HepG2 (cell line): Measurements from ENCODE around the gene MAPK9. TPM values are rescaled to one million over a fixed set of nuclear protein-coding genes. Genes with fewer than 3 reads are reported as not detected.

Source experiments
- ATAC-seq: fragments of 200-7000 bp; cut with Tn5 transposase; 3 replicates; pipeline ENCODE4 v1.9.1; 2020; ENCODE audit warnings: mild to moderate bottlenecking, moderate library complexity
- BruUV-seq: library from RNA; stranded (reverse); fragments of 400-500 nt; replicated peaks from 2 replicates; lab custom pipeline; 2021; lab: Mats Ljungman, UMichigan
- CTCF ChIA-PET: fragments of 300-600 bp; formaldehyde crosslinking; extraction: SDS; loops from one replicate; lab custom pipeline; 2021; ENCODE audit warnings: low total read pairs, inconsistent platforms, low intra/inter-chr PET ratio; lab: Yijun Ruan, JAX
- POLR2A ChIA-PET: fragments of 350-600 bp; sonication (Branson Sonifier 250); formaldehyde crosslinking; loops from one replicate; lab custom pipeline; 2020; ENCODE audit warnings: antibody characterized with exemption, inconsistent platforms; lab: Yijun Ruan, JAX
- DNase-seq: peaks from one replicate; pipeline ENCODE4 v3.0.0-alpha.2; 2015; ENCODE audit warnings: low spot score
- FAIRE-seq: peaks from 3 replicates; lab custom pipeline; 2011; peaks lifted over from hg19 to GRCh38; lab: Jason Lieb, UNC
- H2AFZ ChIP-seq: one replicate; pipeline ENCODE4 v1.6.1; 2011; ENCODE audit warnings: low read length, inconsistent platforms
- H3K27ac ChIP-seq: fragments of 300-600 bp; 3 replicates; pipeline ENCODE4 v1.8.0; 2011; ENCODE audit warnings: mixed run types, mild to moderate bottlenecking, mixed read lengths, low read length, inconsistent platforms; ENCODE audit not compliant: insufficient read depth; ENCODE audit errors: extremely low read length
- H3K27me3 ChIP-seq, 2 experiments: fragments of 200-600 bp in 1 of 2; 2 replicates in 1 of 2; 3 replicates in 1 of 2; pipeline versions ENCODE4 v1.6.0 to v1.8.0; 2011; ENCODE audit warnings: low read length in 2 of 2, mild to moderate bottlenecking in 2 of 2, moderate library complexity in 2 of 2, inconsistent platforms in 1 of 2; ENCODE audit not compliant: insufficient read depth in 2 of 2, control insufficient read depth in 1 of 2
- H3K36me3 ChIP-seq, 2 experiments: fragments of 200-600 bp in 1 of 2; replicated peaks in 1 of 2; 2 replicates in 1 of 2; 3 replicates in 1 of 2; pipeline versions ENCODE4 v1.5.1 to v1.8.0; 2011; ENCODE audit warnings: low read length in 2 of 2, inconsistent platforms in 1 of 2; ENCODE audit not compliant: insufficient read depth in 2 of 2, control insufficient read depth in 1 of 2
- H3K4me1 ChIP-seq: 2 replicates; pipeline ENCODE4 v1.5.1; 2012; ENCODE audit warnings: low read length, inconsistent platforms; ENCODE audit not compliant: insufficient read depth
- H3K4me2 ChIP-seq: 2 replicates; pipeline ENCODE4 v1.6.0; 2011; ENCODE audit warnings: low read depth, low read length, inconsistent platforms
- H3K4me3 ChIP-seq, 3 experiments: fragments of 200-600 bp in 1 of 3; sonication (generic), shearing (Covaris generic) in 1 of 3; replicated peaks in 1 of 3; 2 replicates each; pipeline ENCODE4 v1.5.1; 2011 to 2016; ENCODE audit warnings: low read length in 3 of 3, inconsistent platforms in 2 of 3, low read depth in 2 of 3, mild to moderate bottlenecking in 2 of 3, control low read depth in 1 of 3, mixed read lengths in 1 of 3; ENCODE audit not compliant: insufficient read depth in 1 of 3
- H3K79me2 ChIP-seq: one replicate; pipeline ENCODE4 v1.6.1; 2011; ENCODE audit warnings: low read length, inconsistent platforms; ENCODE audit not compliant: insufficient read depth
- H3K9ac ChIP-seq: 2 replicates; pipeline ENCODE4 v1.6.0; 2011; ENCODE audit warnings: mild to moderate bottlenecking, low read depth, low read length, inconsistent platforms; ENCODE audit not compliant: insufficient read depth
- H3K9me3 ChIP-seq: 2 replicates; pipeline ENCODE4 v1.5.1; 2012; ENCODE audit warnings: mild to moderate bottlenecking, low read length
- H4K20me1 ChIP-seq: 2 replicates; pipeline ENCODE4 v1.6.0; 2011; ENCODE audit warnings: inconsistent platforms, mild to moderate bottlenecking, low read length, moderate library complexity; ENCODE audit not compliant: insufficient read depth
- ATF4 ChIP-seq, 2 experiments: fragments of 450-650 bp in 1 of 2; sonication (generic) in 1 of 2; formaldehyde crosslinking; IDR thresholded peaks; 2 replicates each; pipeline versions ENCODE4 v1.5.0 to v1.8.0; 2020 to 2022; ENCODE audit warnings: mild to moderate bottlenecking in 1 of 2, missing genetic modification reagents in 1 of 2
- PTBP1 ChIP-seq: fragments of 200-400 bp; formaldehyde crosslinking; IDR thresholded peaks from 2 replicates; pipeline ENCODE4 v1.6.1; 2018; ENCODE audit warnings: low read length, low read depth; ENCODE audit not compliant: poor library complexity, severe bottlenecking
- SRSF1 ChIP-seq: fragments of 200-400 bp; formaldehyde crosslinking; optimal IDR thresholded peaks from 2 replicates; pipeline ENCODE3; 2017; ENCODE audit warnings: mild to moderate bottlenecking, low read depth, low read length, moderate library complexity
- TRIM22 ChIP-seq: fragments of 450-650 bp; IDR thresholded peaks from 2 replicates; pipeline ENCODE4 v1.6.1; 2017
- ZBED4 ChIP-seq: sonication (generic); formaldehyde crosslinking; IDR thresholded peaks from 2 replicates; pipeline ENCODE4 v1.4.0; 2020; ENCODE audit warnings: missing genetic modification reagents, borderline replicate concordance
- ZNF225 ChIP-seq: sonication (generic); formaldehyde crosslinking; IDR thresholded peaks from 2 replicates; pipeline ENCODE4 v1.4.0; 2020; ENCODE audit warnings: mild to moderate bottlenecking, missing genetic modification reagents
- ZNF567 ChIP-seq: sonication (generic); formaldehyde crosslinking; IDR thresholded peaks from 2 replicates; pipeline ENCODE4 v1.8.1; 2023; ENCODE audit warnings: mild to moderate bottlenecking, missing genetic modification reagents, borderline replicate concordance
- WGBS: methylation state at CpG from one replicate; pipeline ENCODE4 v1.1.6; 2017; ENCODE audit warnings: low lambda C conversion rate; 5-methylcytosine and 5-hydroxymethylcytosine counted together
- in situ Hi-C: cut with HindIII; loops from 2 replicates; pipeline ENCODE4 v1.10.0; 2017; ENCODE audit warnings: low pct_unique_long_range_greater_than_20kb; ENCODE audit not compliant: extremely low pct_ligation_motif_present
- intact Hi-C: fragments of 100-400 bp; cut with micrococcal nuclease; formaldehyde crosslinking; loops from one replicate; pipeline ENCODE4 v1.10.0; 2022; ENCODE audit not compliant: unreplicated experiment
- polyA plus RNA-seq, 8 experiments: library from polyadenylated mRNA; depleted of rRNA in 3 of 8; stranded (reverse) in 7 of 8; unstranded in 1 of 8; fragments of >200 nt; fragmentation: Illumina TruSeq in 4 of 8; extraction: Trizol in 4 of 8; gene quantifications; 2 replicates each; pipeline versions ENCODE4 v1.2.1 to v1.2.3, GENCODE V29; 2011 to 2016; ENCODE audit warnings: low read depth in 4 of 8, missing spikeins in 1 of 8, mixed read lengths in 1 of 8; ENCODE audit not compliant: insufficient read depth in 1 of 8
- total RNA-seq, 5 experiments: library from RNA; depleted of rRNA; stranded (reverse); fragments of >200 nt; fragmentation: Illumina TruSeq; extraction: Trizol; gene quantifications; 2 replicates each; pipeline ENCODE4 v1.2.3, GENCODE V29; 2016; ENCODE audit warnings: low read depth in 1 of 5

The MAPK9 gene
- total and polyA plus RNA-seq, 2 of the 13 experiments (the other 11 are each of a cell fraction or from before 2014, with no cell fraction given) = 30.1 to 56.1 TPM

GRCh38 chr5:180222056-180222455 lies 69.8 kb downstream of the MAPK9 start (continued):
- no peak for TF ChIP-seq ZNF567 (CRISPR knock-in tag)
- no peak for TF ChIP-seq PTBP1
- no peak for TF ChIP-seq ZBED4 (CRISPR knock-in tag)
- TF ChIP-seq SRSF1 = no peak
- TF ChIP-seq ATF4 (CRISPR knock-in tag; IDR thresholded peaks at IDR 0.05) = no peak
- TF ChIP-seq, all 625 proteins: peak for 0

GRCh38 chr5:180217797-180218196 lies 74.1 kb downstream of the MAPK9 start:
- DNase-seq (no peak), FAIRE-seq (no peak), ATAC-seq (no peak)
- H3K4me2 ChIP-seq = no peak overlapping the region
- no TSS peak for BruUV-seq
- H3K27me3 ChIP-seq = peaks cover 0 to 5% of the 10 kb centered on the region in 2 experiments; a peak in 2 of 5 replicates
- intact Hi-C loops (no loop called here), in situ Hi-C loops (loop anchor here (25.0 kb wide), 1 partner anchor 245 kb away; no protein-coding TSS in a partner anchor)
- H3K9ac ChIP-seq = no peak overlapping the region
- no peak overlapping the region for H2AFZ ChIP-seq
- H4K20me1 ChIP-seq = no peaks in the 10 kb centered on the region
- 38% methylated on average over 5 of the region's 5 CpGs for WGBS
- no peaks in the 10 kb centered on the region for H3K79me2 ChIP-seq
- no peak overlapping the region for H3K27ac ChIP-seq
- no peaks in the 10 kb centered on the region for H3K9me3 ChIP-seq
- H3K4me1 ChIP-seq = no peaks in the 10 kb centered on the region
- H3K4me3 ChIP-seq = no peak overlapping the region
- no peaks in the 10 kb centered on the region for H3K36me3 ChIP-seq
- ChIA-PET CTCF (no interaction called here), POLR2A (no interaction called here)
- TF ChIP-seq TRIM22 (no peak), ZNF225 (CRISPR knock-in tag) (no peak)
